Activated CD4-positive, alpha-beta memory T cell treated with anti-CD3 and anti-CD28 coated beads, Interleukin-2, amount 10 ng/mL, durations not matched to agents 7 days and 5 days (primary cell): Measurements from ENCODE around the gene PEX10. TPM values are rescaled to one million over a fixed set of nuclear protein-coding genes. Genes with fewer than 3 reads are reported as not detected.

Experiments
- CTCF ChIA-PET: fragments of 350-600 bp; sonication (Branson Sonifier 250); formaldehyde crosslinking; loops from one replicate; lab custom pipeline; 2021; ENCODE audit warnings: antibody characterized with exemption, inconsistent platforms; lab: Charles Lee
- POLR2A ChIA-PET: fragments of 350-600 bp; sonication (Branson Sonifier 250); formaldehyde crosslinking; loops from one replicate; lab custom pipeline; 2021; ENCODE audit warnings: antibody characterized with exemption; lab: Charles Lee
- DNase-seq: peaks from one replicate; pipeline ENCODE4 v3.0.0-alpha.2; 2020
- H3K27ac Mint-ChIP-seq: one replicate; pipeline ENCODE4 v1.8.0; 2021; ENCODE audit warnings: mild to moderate bottlenecking, mixed read lengths
- H3K27me3 Mint-ChIP-seq: one replicate; pipeline ENCODE4 v1.8.0; 2021; ENCODE audit warnings: mixed read lengths
- H3K36me3 Mint-ChIP-seq: one replicate; pipeline ENCODE4 v1.8.0; 2021; ENCODE audit warnings: low read depth, mixed read lengths
- H3K4me1 Mint-ChIP-seq: one replicate; pipeline ENCODE4 v1.8.0; 2021; ENCODE audit warnings: mixed read lengths
- H3K4me3 Mint-ChIP-seq: one replicate; pipeline ENCODE4 v1.8.0; 2021; ENCODE audit warnings: mild to moderate bottlenecking, mixed read lengths
- H3K9me3 Mint-ChIP-seq: one replicate; pipeline ENCODE4 v1.8.0; 2021; ENCODE audit warnings: mixed read lengths
- total RNA-seq, 2 experiments: library from RNA; stranded (reverse); gene quantifications; one replicate each; pipeline ENCODE4 v1.2.3, GENCODE V29; 2021

PEX10 gene
- total RNA-seq, 2 experiments from 2014 or later, result 6.8 to 9.5 TPM

DNA sequence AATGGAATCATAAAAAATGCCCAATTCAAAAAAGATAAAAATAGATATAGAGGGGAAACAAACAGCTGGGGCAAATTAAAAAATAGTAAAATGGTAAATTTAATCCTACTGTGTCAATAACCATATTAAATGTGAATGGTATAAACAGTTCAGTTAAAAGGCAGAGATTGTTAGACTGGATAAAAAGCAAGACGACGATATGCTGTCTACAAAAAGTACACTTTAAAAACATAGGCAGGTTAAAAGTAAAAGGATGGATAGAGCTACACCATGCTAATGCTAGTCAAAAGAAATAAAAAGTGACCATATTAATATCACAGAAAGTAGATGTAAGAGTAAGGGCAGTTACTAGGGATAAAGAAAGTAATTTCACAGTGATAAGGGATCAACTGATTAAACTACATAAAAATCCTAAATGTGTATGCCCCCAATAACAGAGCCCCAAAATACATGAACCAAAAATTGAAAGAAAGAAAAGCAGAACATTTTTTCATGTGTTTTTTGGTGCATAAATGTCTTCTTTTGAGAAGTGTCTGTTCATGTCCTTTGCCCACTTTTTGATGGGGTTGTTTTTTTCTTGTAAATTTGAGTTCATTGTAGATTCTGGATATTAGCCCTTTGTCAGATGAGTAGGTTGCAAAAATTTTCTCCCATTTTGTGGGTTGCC lies 48.4 kb downstream of the PEX10 start:
- no peaks in the 10 kb centered on the region for H3K36me3 Mint-ChIP-seq
- DNase-seq, result no peak
- no peak overlapping the region for H3K4me3 Mint-ChIP-seq
- ChIA-PET POLR2A (no interaction called here), CTCF (interaction anchor here (1.4 kb wide), 1 partner anchor 169 kb away, joined by 3 read pairs; the partner anchor contains the start of gene FAAP20)
- no peaks in the 10 kb centered on the region for H3K27me3 Mint-ChIP-seq
- H3K27ac Mint-ChIP-seq, result no peak overlapping the region
- peaks cover 3% of the 10 kb centered on the region for H3K9me3 Mint-ChIP-seq
- H3K4me1 Mint-ChIP-seq, result no peaks in the 10 kb centered on the region

DNA sequence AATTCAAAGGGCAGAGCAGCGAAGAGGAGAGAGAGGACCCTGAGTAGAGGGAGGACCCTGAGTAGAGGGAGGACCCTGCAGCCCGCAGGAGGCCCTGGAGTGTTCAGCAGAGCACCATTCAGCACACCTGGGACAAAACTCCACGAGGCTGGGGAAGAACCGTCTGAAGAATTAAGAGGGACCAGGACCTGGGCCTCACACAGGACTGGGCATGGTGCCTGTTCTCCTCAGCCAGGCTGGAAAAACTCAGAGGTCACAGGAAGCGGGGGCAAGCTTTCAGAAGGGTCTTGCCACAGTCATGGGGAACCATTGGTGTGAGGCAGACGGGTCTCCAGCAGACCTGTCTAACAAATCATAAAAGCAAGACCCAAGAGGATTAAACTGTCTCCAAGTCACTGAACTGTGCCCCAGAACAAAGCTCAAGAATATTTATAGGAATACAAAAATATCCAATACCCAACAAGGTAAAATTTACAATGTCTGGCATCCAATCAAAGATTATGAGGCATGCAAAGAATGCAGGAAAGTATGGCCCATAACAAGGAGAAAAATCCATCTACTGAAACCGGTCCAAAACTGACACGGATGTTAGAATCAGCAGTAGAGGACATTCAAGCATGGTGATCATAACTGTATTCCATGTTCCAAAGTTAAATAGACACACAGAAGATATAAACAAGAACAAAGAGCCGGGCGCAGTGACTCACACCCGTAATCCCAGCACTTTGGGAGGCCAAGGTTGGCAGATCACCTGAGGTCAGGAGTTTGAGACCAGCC lies 51.6 kb downstream of the PEX10 start:
- Mint-ChIP-seq H3K9me3 (peaks cover 3% of the 10 kb centered on the region), H3K4me3 (no peak overlapping the region), H3K4me1 (no peaks in the 10 kb centered on the region), H3K36me3 (no peaks in the 10 kb centered on the region), H3K27ac (no peak overlapping the region), H3K27me3 (no peaks in the 10 kb centered on the region)
- ChIA-PET CTCF (no interaction called here), POLR2A (no interaction called here)
- DNase-seq, result no peak

DNA sequence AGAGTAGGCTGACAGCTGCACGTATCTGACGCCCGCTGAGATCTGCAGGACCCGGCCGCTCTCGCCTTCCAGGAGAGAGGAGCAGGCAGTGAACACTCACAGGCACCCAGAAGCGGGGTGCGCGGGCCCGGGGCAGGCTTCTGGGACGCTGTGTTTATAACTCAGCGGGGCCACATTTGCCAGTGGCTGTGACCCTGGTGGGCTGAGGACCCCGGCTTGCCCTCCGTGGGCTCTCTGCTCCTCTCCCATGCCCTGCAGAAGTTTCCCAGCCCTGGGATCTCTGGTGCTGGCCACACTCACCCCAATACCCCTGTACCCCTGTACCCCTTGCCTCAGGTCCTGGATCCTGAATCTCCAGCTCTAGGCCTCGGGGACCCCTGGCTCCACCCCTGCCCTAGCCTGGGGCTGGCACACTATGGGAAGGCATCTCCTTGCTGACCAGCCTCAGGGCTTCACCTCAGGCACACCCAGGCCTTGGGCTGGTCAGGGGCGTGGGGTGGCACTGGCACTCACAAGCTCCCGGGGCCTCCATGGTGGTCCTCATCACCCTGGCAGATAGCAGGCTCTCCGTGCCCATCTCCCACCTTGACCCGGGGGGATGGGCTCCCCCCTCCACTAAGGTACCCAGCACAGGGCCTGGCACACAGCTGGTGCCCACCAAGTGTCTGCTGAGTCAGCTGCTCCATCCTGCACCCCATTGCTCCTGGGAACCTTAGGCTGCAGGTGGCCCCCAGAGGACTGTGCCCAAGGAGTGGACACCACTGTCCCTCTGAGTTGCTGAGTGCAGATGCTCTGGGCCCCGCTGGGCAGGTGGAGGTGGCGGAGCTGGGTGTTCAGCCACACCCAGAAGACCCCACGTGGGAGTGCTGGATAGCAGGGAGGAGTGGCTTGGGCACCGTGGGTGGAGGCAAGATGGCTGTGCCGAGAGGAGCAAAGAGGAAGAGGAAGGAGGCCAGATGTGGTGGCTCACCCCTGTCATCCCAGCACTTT lies 53.4 kb downstream of the PEX10 start:
- CTCF ChIA-PET, result no interaction called here
- Mint-ChIP-seq H3K27ac (no peak overlapping the region), H3K4me3 (no peak overlapping the region), H3K36me3 (no peaks in the 10 kb centered on the region), H3K9me3 (peaks cover 2% of the 10 kb centered on the region), H3K4me1 (no peaks in the 10 kb centered on the region), H3K27me3 (no peaks in the 10 kb centered on the region)
- POLR2A ChIA-PET, result no interaction called here
- DNase-seq, result no peak

DNA sequence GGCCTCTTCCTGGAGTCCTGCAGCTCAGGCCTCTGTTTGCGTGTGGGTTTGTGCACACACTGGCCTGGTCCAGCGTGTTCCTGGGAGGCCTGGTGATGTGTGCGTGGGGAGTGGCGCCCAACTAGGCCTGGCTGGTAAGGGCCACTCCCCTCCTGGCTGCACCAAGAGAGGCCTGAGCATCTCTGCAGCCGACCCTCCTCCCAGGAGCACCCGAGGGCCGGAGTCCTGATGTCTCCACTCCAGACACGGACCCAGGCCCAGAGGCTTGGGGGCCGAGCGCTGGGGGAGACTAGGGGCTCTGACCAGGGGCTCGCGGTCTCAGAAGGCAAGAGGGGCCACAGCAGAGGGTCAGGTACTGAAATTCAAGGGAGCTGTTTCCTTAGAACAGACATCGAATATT lies 54.3 kb downstream of the PEX10 start:
- CTCF ChIA-PET, result no interaction called here
- H3K4me1 Mint-ChIP-seq, result no peaks in the 10 kb centered on the region
- no peaks in the 10 kb centered on the region for H3K9me3 Mint-ChIP-seq
- POLR2A ChIA-PET, result no interaction called here
- H3K4me3 Mint-ChIP-seq, result no peak overlapping the region
- no peak overlapping the region for H3K27ac Mint-ChIP-seq
- no peaks in the 10 kb centered on the region for H3K27me3 Mint-ChIP-seq
- no peaks in the 10 kb centered on the region for H3K36me3 Mint-ChIP-seq
- DNase-seq, result no peak

DNA sequence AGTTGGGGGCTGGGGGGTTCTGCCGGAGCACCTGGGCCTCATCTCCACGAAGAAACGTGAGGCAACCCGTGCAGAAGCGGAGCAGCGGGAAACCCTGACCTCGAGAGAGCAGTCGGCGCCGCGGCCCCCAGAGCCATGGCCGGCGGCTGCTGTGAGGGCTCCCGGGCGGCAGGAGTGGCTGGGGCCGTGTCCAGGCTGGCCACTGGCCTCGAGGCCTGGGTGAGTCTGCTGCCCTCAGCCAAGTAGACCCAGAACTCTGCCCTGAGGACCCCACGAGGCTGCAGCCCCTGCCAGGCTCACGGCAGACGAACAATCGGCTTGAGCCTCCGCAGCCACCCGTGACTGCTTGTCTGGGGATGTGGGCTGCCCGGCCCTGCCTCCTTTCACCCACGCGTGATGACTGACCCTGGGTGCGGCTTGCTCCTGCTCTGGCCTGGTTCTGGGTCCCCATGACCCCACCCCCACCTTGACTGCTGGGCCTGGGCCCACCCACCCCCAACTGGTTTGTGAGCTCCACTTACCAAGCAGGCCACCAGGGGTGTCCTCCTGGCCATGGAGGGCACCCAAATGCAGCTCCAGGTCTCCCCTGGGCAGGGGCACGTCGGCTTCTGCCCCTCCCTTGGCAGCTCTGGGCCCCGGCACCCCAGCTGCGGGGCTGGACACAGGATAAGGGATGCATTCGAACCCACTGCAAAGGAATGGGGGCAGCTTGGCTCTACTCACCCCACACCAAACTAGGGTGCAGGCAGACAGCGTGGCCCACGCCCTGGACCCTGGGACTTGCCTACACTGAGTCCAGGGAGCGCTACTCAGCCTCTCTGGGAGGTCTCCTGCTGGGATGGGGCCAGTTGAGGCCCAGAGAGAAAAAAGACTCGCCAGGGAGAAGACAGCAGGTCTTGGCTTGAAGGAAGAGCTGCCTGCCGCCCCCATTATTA lies 55.2 kb downstream of the PEX10 start:
- no peak for DNase-seq
- Mint-ChIP-seq H3K4me3 (no peak overlapping the region), H3K9me3 (no peaks in the 10 kb centered on the region), H3K4me1 (no peaks in the 10 kb centered on the region), H3K27me3 (no peaks in the 10 kb centered on the region), H3K36me3 (no peaks in the 10 kb centered on the region), H3K27ac (no peak overlapping the region)
- ChIA-PET POLR2A (no interaction called here), CTCF (no interaction called here)

DNA sequence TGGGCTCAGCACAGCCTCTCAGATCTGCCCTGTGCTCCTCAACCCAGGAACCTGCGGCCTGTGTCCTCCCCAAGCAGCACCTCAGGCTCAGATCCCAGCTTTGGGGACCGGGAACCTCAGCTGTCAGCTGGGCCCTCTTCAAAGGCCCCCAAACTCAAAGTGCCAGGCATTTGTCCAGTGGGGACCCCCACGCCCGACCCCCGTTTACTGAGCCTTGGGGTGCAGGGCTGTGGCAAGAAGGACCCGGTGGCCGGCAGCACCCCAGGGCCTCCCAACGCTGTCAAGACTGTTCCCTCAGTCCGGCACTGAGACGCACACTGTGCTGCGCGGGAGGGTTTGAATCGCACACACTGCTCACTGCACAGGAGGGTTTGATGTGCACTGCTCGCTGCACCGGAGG lies 56.0 kb downstream of the PEX10 start:
- ChIA-PET POLR2A (no interaction called here), CTCF (no interaction called here)
- H3K4me1 Mint-ChIP-seq, result no peaks in the 10 kb centered on the region

DNA sequence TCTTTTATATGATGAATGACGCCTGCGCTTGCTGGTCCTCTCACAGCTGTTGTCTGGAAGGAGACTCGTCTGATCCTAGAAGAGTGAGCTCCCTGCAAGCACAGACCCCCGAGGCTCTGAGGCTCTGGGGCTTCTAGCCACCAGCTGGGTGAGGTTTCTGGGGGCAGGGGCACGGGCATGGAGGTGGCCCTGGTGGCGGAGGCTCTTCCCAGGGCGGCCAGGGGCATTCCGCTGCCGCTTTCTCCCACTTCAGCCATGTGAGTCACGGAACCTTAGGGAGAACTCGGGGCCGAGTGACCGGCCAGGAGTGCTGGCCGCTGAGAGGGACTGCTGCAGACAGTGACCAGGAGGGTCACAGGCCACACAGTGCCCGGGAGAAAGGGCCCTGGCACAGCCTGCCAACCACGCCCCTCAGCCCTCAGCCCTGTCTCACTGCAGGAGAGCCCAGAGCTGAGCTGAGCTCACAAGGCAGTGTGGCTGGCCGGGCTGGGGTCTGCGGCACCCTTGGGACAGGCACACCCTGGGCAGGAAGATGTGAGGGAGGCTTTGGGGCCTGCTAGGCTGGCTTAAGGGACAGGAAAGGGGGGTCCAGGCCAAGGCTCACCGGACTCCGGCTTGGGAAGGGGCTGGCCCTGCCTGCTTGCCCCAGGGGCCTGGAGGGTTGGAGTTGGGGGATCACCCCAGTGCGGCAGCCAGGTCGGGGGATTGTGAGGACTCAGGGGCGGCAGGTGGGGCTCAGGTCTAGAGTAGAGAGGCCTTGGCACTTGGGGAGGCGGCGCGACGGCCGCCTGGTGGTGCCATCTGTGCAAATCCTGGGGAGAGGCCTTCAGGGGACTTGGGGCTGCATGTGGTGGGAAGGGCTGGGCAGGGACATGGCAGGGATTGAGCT lies 56.7 kb downstream of the PEX10 start:
- ChIA-PET POLR2A (no interaction called here), CTCF (no interaction called here)
- no peak for DNase-seq
- Mint-ChIP-seq H3K36me3 (no peaks in the 10 kb centered on the region), H3K27me3 (no peaks in the 10 kb centered on the region), H3K9me3 (no peaks in the 10 kb centered on the region), H3K4me3 (no peak overlapping the region), H3K4me1 (no peaks in the 10 kb centered on the region), H3K27ac (no peak overlapping the region)

More for the DNA sequence above, 56.0 kb downstream of the PEX10 start:
- no peak for DNase-seq
- H3K36me3 Mint-ChIP-seq, result no peaks in the 10 kb centered on the region
- H3K27me3 Mint-ChIP-seq, result no peaks in the 10 kb centered on the region
- no peak overlapping the region for H3K4me3 Mint-ChIP-seq
- no peak overlapping the region for H3K27ac Mint-ChIP-seq
- H3K9me3 Mint-ChIP-seq, result no peaks in the 10 kb centered on the region

DNA sequence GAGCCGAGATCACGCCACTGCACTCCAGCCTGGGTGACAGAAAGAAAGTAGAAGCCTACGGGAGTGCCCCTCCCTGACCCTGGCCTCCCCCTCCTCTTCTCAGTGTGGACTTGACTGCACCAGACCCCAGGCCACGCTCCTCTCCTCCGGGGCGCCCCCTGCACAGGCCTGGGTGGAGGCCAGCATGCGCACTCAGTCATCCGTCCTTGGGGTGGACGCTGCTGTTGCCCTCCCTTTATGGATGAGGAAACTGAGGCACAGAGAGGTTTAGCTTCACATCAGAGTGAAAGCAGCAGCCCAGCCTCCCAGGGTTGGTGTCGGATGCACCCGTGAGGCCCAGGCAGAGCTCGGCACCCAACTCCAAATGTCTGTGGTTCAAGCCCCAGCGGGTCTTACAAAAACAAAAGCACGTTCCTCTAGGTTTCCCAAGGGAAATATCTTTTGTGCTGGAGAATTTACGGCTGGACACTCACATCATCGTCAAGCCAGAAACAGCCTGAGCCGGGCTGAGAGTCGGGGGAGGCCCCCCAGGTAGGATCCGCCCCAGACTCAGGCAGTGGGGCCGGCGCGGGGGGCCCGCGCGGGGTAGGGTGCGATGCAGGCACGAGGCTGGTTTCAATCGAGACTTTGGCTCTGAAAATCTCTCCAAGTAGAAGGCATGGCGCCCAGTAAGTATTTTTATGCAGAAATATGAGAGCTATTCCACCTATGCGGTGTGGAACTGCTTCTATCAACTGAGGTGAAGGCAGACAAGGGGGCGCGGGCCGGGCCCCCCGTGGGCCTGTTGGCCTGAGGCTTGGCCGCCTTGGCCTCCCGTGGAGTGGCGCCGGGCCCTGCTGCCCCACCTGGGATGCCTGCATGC lies 57.6 kb downstream of the PEX10 start:
- ChIA-PET CTCF (no interaction called here), POLR2A (no interaction called here)
- no peaks in the 10 kb centered on the region for H3K36me3 Mint-ChIP-seq
- no peak overlapping the region for H3K27ac Mint-ChIP-seq
- H3K4me3 Mint-ChIP-seq, result no peak overlapping the region
- no peaks in the 10 kb centered on the region for H3K27me3 Mint-ChIP-seq
- H3K9me3 Mint-ChIP-seq, result no peaks in the 10 kb centered on the region
- H3K4me1 Mint-ChIP-seq, result no peaks in the 10 kb centered on the region
- DNase-seq, result no peak

Other genes starting within 250 kb of the PEX10 start
- gene FAAP20, start 217.8 kb downstream of the PEX10 start, total RNA-seq, result 10 to 100 TPM; 53.4 to 57.1 TPM
- gene SKI, start 184.2 kb downstream of the PEX10 start, total RNA-seq, result 10 to 100 TPM; 58.0 to 61.5 TPM
- 1 to 10 TPM; 6.2 to 6.3 TPM for gene MORN1, start 21.0 kb downstream of the PEX10 start, total RNA-seq
- gene RER1, start 20.7 kb downstream of the PEX10 start, total RNA-seq, result 100 to 1,000 TPM; 151 to 160 TPM
- 10 to 100 TPM; 32.7 to 33.8 TPM for gene PLCH2, start 63.7 kb upstream of the PEX10 start, total RNA-seq
- 10 to 100 TPM; 71.7 to 72.6 TPM for gene PANK4, start 114.0 kb upstream of the PEX10 start, total RNA-seq
- not detected for gene HES5, start 117.7 kb upstream of the PEX10 start, total RNA-seq
- gene TNFRSF14, start 143.8 kb upstream of the PEX10 start, total RNA-seq, result 100 to 1,000 TPM; 171 to 173 TPM
- 10 to 100 TPM; 17.0 to 22.2 TPM for gene PRXL2B, start 174.2 kb upstream of the PEX10 start, total RNA-seq
- gene MMEL1, start 220.5 kb upstream of the PEX10 start, total RNA-seq, result 1 to 10 TPM; 1.0 to 1.5 TPM